Measurements from ENCODE around the gene CORO2B.
A peak's percentile ranks its signal among the peaks of the same experiment; 100 is the strongest.
"Not testable (repeated sequence)": the region's sequence is repeated elsewhere in the genome, so short reads cannot be mapped to it uniquely, and the experiment has no call there.

CORO2B gene

GRCh38 chr15:68733666-68734065 lies 154.9 kb downstream of the CORO2B start:
- DNase-seq = no peak

DNA sequence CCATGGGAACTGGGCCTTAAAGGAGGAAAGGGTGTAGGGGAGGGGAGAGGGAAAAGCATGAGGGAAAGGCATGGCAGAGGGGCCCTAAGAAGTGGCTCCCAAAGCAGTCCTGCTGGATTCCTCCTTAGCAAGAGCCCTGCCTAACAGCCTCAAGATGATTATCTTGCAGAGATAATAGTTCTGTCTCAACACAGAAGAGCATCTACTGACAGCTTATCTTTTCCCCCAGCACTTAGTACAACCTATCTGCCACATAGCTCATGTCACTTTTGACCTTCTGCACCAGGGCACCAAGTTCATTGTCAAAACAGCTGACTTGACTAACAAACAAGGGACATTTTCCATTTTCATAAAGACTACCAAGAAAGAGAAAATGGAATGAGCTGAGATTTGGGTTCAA lies 155.6 kb downstream of the CORO2B start:
- no peak for DNase-seq

GRCh38 chr15:68734881-68735280 lies 156.1 kb downstream of the CORO2B start:
- no peak for DNase-seq

DNA sequence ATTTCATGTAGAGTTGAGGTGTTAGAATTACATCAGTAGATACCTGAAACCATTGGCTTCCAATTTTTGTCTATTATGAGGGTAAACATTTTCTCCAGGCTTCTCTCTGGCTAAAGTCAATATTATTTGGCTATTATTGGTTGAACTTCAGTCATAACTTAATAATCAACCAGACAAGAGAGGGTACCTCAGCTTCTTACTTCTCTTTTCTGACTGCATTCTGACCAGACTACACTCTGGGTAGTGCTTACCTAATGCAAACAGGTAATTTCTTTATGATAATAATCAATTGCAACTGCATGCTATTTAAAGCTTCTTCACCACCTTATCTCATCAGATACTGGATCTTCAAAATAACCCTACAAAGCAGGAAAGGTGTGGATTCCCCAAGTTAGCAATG lies 156.8 kb downstream of the CORO2B start:
- DNase-seq = no peak

DNA sequence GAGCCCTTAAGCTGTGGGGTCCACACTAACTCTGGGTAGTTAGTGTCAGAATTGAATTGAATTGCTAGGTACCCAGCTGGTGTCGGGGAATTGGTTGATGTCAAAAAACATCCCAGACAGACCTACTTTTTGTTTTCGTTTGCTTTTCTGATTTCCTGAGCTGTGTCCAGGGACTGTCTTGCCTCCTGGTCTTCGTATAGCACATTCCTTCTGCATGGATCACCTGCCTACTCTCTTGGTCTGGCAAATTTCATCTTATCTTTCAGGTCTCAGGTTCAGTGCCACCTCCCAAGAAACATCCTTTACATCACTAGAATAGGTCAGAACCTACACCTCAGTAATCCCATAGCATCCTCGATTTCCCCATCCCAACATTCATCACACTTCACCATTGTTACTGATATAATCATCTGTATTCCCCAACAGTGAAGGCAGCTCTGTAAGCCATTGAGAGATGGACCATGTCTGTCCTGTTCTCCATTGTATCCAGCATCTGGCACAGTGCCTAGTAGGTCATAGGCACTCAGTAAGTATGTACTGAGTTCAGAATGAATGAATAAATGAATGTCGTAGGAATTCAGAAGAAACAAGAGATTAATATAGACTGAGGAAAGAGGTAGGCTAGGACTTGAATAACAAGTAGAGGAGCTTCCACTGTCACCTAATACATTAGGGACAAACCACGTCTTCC lies 160.7 kb downstream of the CORO2B start:
- DNase-seq = no peak

- DNase-seq = no peak
Measured at GRCh38 chr15:68743256-68743655, 164.5 kb downstream of the CORO2B start.

GRCh38 chr15:68749365-68749764 lies 170.6 kb downstream of the CORO2B start:
- no peak for DNase-seq

DNA sequence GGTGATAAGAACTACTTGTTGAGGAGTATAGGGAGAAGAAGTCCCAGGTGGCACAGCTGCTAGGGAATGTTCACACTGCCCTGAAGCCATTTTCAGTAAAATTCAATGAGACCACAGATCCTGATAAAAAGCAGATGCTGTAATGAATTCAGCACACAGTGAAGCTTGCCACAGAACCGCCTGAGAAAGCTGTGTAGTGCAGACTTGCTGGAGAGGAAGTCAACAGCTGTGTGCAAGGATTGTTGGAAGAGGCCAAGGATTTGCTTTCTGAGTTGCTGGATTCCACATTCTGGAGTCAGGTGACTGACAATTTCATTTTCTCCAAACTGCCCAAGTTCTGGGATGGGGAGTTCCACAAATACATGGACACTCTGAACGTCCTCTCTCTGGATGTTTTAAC lies 171.0 kb downstream of the CORO2B start:
- DNase-seq = peak; percentile 54

DNA sequence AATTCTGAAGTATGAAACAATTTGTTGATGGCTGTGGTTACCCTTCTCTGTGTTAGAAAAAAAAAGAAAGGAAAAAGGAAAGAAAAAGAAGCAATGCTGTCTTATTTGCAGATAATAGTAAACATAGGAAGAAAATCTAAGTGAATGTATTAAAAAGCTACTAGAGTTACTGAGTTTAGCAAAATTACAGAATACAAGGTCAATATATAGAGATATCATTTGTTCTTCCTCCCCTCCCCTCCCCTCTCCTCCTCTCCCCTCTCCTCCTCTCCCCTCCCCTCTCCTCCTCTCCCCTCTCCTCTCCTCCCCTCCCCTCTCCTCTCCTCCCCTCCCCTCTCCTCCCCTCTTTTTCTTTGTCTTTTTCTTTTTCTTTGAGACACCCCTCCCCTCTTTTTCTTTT lies 172.8 kb downstream of the CORO2B start:
- no peak for DNase-seq

DNA sequence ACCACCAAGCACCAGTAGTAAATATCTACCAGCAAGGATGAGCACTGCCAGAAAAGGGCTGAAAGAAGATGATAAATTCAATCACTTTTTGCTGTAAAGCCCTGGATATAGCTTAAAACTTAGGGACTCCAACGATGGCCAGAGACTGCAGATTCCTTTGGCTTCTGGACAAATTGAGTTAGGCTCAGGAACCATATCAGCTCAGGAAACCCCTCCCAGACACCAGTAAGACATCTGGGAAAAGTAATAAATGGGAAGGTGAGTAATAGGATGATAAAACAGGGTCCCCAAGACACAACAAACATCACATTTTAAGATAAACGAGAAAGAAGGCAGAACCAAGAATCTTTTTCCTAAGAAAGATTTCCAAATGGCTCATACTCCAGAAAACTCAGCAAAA lies 176.9 kb downstream of the CORO2B start:
- DNase-seq = no peak

DNA sequence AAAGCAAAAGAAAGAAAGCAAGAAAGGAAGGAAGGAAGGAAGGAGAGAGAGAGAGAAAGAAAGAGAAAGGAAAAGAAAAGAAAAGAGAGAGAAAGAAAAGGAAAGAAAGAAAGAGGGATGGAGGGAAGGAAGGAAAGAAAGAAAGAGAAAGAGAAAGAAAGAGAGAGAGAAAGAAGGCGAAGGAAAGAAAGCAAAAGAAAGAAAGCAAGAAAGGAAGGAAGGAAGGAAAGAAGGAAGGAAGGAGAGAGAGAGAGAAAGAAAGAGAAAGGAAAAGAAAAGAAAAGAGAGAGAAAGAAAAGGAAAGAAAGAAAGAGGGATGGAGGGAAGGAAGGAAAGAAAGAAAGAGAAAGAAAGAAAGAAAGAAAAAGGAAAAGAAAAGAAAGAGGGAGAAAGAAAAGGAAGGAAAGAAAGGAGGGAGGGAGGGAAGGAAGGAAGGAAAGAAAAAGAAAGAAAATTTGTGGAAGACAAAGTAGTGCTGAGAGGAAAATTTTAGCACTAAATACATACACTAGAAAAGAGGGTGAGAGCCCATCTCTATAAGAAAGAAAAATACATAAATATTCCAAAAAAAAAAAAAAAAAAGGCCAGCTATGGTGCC lies 181.3 kb downstream of the CORO2B start:
- not testable (repeated sequence) for DNase-seq

GRCh38 chr15:68763063-68763462 lies 184.3 kb downstream of the CORO2B start:
- no peak for DNase-seq

DNA sequence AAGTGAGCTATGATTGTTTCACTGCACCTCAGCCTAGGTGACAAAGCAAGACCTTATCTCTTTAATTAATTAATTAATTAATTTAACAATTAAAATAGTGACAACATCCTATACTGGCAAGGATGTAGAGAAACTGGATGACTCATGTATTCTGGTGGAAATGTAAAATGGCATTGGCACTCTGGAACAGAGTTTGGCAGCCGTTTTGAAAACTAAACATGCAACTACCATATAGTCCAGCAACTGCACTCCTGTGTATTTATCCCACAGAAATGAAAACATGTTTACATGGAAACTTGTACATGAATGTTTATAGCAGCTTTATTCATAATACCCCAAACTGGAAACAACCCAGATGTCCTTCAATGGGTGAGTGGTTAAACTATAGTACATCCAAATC lies 185.3 kb downstream of the CORO2B start:
- DNase-seq = no peak

DNA sequence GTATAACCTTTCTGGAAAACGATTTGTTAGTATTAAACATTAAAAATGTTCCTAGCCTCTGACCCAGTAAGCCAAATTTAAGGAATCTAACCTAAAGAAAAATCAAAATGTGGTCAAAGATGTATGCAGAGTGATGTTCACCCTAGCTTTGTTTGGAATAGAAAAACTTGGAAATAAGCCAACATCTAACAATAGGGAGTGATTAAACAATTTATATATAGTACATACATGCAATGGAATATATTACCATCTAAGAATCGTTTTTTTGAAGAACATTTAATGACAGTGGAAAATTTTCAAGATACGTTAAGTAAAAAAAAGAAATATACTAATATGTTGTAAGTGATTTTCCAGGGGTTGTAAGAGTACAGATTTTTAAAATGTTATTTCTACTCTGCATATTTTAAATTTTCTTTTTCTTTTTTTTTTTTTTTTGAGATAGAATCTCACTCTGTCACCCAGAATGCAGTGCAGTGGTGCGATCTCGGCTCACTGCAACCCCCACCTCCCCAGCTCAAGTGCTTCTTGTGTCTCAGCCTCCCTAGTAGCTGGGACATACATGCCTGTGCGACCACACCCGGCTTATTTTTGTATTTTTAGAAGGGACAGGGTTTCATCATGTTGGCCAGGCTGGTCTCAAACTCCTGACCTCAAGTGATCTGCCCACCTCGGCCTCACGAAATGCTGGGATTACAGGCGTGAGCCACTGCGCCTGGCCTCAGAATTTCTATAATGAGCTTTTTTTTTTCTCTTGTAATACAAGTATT lies 187.0 kb downstream of the CORO2B start:
- DNase-seq = no peak

DNA sequence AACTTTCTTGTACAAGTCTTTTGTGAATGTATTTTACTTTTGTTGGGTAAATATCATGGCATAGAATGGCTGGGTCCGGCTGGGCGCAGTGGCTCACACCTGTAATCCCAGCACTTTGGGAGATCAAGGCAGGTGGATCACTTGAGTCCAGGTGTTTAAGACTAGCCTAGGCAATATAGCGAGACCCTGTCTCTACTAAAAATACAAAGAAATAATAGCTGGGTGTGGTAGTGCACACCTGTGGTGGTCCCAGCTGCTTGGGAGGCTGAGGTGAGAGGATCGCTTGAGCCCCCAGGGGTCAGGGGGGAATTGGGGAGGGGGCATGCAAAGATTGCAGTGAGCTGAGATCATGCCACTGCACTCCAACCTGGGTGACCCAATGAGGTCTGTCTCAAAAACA lies 189.0 kb downstream of the CORO2B start:
- no peak for DNase-seq

GRCh38 chr15:68768321-68768720 lies 189.5 kb downstream of the CORO2B start:
- DNase-seq = peak; percentile 66

DNA sequence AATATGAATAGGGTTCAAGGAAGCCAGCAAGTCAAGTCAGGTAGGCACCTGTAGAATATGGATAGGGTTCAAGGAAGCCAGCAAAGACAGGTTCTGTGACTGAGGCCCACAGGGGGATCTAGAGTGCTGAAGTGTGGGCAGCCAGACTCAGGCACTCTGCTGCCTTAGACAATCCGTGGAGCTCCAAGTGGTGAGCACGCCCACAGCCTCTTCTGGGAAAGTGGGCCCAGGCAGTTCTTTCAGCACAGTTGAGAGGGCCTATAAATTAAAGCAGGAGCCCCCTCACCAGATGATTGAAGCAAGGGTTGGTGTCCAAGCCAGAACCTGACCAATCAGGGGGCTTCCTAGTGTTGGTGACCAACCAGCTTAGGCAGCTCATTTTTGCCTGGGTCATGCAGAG lies 190.9 kb downstream of the CORO2B start:
- DNase-seq = no peak

DNA sequence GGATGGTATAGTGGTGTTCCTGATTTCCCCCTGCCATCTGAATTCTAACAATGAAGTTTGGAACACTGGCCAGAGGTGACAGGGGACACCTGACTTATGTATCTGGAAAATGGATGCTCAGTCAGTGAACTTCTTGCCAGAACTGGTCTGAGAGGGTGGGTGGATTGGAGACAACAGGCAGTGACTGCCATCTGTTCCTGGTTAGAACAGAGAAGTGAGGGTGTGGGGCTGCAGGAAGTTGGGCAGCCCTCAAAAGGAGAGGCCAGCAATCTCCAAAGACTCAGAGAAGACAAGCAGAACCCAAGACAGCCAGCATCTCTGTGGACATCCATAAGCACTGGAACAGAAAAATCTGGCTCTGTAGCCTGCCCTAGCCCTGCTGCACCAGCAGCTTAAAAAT lies 191.4 kb downstream of the CORO2B start:
- no peak for DNase-seq

- DNase-seq = no peak
Measured at GRCh38 chr15:68773036-68773435, 194.2 kb downstream of the CORO2B start.

DNA sequence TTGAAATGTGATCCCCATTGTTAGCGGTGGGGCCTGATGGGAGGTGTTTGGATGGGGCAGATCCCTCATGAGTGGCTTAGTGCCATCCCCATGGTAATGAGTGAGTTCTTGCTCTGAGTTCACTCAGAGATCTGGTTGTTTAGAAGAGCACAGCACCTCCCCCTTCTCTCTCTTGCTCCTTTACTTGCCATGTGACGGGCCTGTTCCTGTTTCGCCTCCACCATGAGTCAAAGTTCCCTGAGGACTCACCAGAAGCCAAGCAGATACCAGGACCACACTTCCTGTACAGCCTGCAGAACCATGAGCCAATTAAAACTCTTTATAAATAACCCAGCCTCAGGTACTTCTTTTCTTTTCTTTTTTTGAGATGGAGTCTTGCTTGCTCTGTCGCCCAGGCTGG lies 195.3 kb downstream of the CORO2B start:
- no peak for DNase-seq

DNA sequence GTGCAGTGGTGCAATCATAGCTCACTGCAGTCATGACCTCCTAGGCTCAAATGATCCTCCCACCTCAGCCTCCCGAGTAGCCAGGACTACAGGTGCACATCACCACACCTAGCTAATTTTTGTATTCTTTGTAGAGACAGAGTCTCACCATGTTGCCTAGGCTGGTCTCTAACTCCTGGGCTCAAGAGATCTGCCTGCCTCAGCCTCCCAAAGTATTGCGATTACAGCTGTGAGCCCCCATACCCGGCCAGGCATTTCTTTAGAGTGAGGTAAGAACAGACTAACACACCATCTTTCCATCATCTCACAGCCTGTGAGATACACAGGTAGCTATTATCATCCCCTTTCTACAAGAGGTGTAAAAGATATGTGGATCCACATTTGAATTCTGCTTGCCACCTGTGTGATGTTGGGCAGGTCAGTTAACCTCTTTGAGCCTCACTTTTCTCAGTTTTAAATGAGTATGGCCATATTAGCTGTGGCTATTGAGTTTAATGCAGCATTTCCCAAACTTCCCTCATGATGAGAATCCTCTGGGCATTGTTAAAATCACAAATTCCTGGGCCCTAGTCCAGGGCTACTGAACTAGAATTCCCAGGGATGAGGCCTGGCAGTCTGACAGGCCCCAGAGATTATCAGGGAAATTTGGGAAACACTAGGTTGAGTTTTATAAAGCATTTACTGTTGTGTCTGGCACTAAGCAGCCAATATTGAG lies 195.9 kb downstream of the CORO2B start:
- peak; percentile 41 for DNase-seq

GRCh38 chr15:68775236-68775577 lies 196.4 kb downstream of the CORO2B start:
- DNase-seq = no peak
